GM23338 (cell line): ENCODE data around the gene FUNDC2. TPM values are rescaled to one million over a fixed set of nuclear protein-coding genes. Genes with fewer than 3 reads are reported as not detected.

Source experiments
- ATAC-seq: fragments of 200-7000 bp; cut with Tn5 transposase; 3 replicates; pipeline ENCODE4 v1.9.1; 2020
- DNase-seq: peaks from one replicate; pipeline ENCODE4 v3.0.0-alpha.2; 2015; ENCODE audit warnings: low spot score
- H2AFZ ChIP-seq: fragments of 200-600 bp; sonication (generic); 2 replicates; pipeline ENCODE4 v1.8.0; 2016; ENCODE audit warnings: antibody characterized with exemption, mild to moderate bottlenecking, moderate library complexity
- H3F3A ChIP-seq: fragments of 200-600 bp; sonication (generic); replicated peaks from 2 replicates; pipeline ENCODE4 v1.8.0; 2017; ENCODE audit warnings: antibody characterized with exemption, mixed run types, low read depth
- H3K27ac ChIP-seq: fragments of 200-600 bp; sonication (generic); 2 replicates; pipeline ENCODE4 v1.6.1; 2016; ENCODE audit warnings: low read depth
- H3K27me3 ChIP-seq: fragments of 200-600 bp; sonication (generic); 2 replicates; pipeline ENCODE4 v1.8.0; 2016; ENCODE audit warnings: mild to moderate bottlenecking, mixed run types, moderate library complexity; ENCODE audit not compliant: insufficient read depth
- H3K36me3 ChIP-seq: fragments of 200-600 bp; sonication (generic); 2 replicates; pipeline ENCODE4 v1.8.0; 2016; ENCODE audit warnings: mild to moderate bottlenecking; ENCODE audit not compliant: insufficient read depth
- H3K4me1 ChIP-seq: fragments of 200-600 bp; sonication (generic); 2 replicates; pipeline ENCODE4 v1.8.0; 2016; ENCODE audit warnings: mild to moderate bottlenecking, moderate library complexity; ENCODE audit not compliant: insufficient read depth
- H3K4me2 ChIP-seq: fragments of 200-600 bp; sonication (generic); 2 replicates; pipeline ENCODE4 v1.7.1; 2017; ENCODE audit warnings: mixed run types
- H3K4me3 ChIP-seq: fragments of 200-600 bp; sonication (generic); 2 replicates; pipeline ENCODE4 v1.6.1; 2016; ENCODE audit warnings: mixed run types
- H3K79me2 ChIP-seq: fragments of 200-600 bp; sonication (generic); replicated peaks from 2 replicates; pipeline ENCODE4 v1.8.0; 2017; ENCODE audit warnings: mild to moderate bottlenecking; ENCODE audit not compliant: insufficient read depth
- H3K9me2 ChIP-seq: fragments of 200-600 bp; sonication (generic); 2 replicates; pipeline ENCODE4 v1.8.0; 2017; ENCODE audit not compliant: insufficient read depth
- H4K20me1 ChIP-seq: fragments of 200-600 bp; sonication (generic); replicated peaks from 2 replicates; pipeline ENCODE4 v1.8.0; 2017; ENCODE audit warnings: mild to moderate bottlenecking; ENCODE audit not compliant: insufficient read depth
- H3K27ac Mint-ChIP-seq: 2 replicates; pipeline ENCODE4 v1.8.0; 2020; ENCODE audit warnings: inconsistent platforms, mild to moderate bottlenecking, moderate library complexity, mixed read lengths
- H3K27me3 Mint-ChIP-seq: 3 replicates; pipeline ENCODE4 v1.8.0; 2022; ENCODE audit warnings: low read depth, mild to moderate bottlenecking, moderate library complexity, mixed read lengths, inconsistent platforms; ENCODE audit not compliant: insufficient read depth, poor library complexity
- H3K36me3 Mint-ChIP-seq: 3 replicates; pipeline ENCODE4 v1.8.0; 2021; ENCODE audit warnings: low read depth, mild to moderate bottlenecking, inconsistent platforms, moderate library complexity, mixed read lengths
- H3K4me1 Mint-ChIP-seq: 3 replicates; pipeline ENCODE4 v1.8.0; 2020; ENCODE audit warnings: mild to moderate bottlenecking, inconsistent platforms, mixed read lengths
- H3K4me3 Mint-ChIP-seq: 3 replicates; pipeline ENCODE4 v1.8.0; 2021; ENCODE audit warnings: moderate library complexity, mild to moderate bottlenecking, inconsistent platforms, mixed read lengths
- H3K9me3 Mint-ChIP-seq: 3 replicates; pipeline ENCODE4 v1.8.0; 2020; ENCODE audit warnings: moderate library complexity, mild to moderate bottlenecking, inconsistent platforms, mixed read lengths
- CREB1 ChIP-seq: fragments of 250-450 bp; sonication (Bioruptor Pico); IDR thresholded peaks from 2 replicates; pipeline ENCODE4 v1.5.0; 2020; ENCODE audit warnings: low read depth, mild to moderate bottlenecking, moderate library complexity
- EZH2 ChIP-seq: fragments of 200-600 bp; sonication (generic); IDR thresholded peaks from one replicate; pipeline ENCODE4 v1.8.0; 2017; ENCODE audit warnings: antibody characterized with exemption, mild to moderate bottlenecking, low read depth; ENCODE audit not compliant: unreplicated experiment
- EZH2phosphoT487 ChIP-seq: fragments of 200-600 bp; sonication (generic); IDR thresholded peaks from one replicate; pipeline ENCODE4 v1.8.1; 2018; ENCODE audit warnings: antibody characterized with exemption; ENCODE audit not compliant: unreplicated experiment
- STAT1 ChIP-seq: IDR thresholded peaks from one replicate; pipeline ENCODE4 v1.6.1; 2016; ENCODE audit warnings: antibody characterized with exemption; ENCODE audit not compliant: unreplicated experiment
- ZNF114 ChIP-seq: fragments of 250-450 bp; sonication (Bioruptor Pico); IDR thresholded peaks from 2 replicates; pipeline ENCODE4 v1.5.0; 2020; ENCODE audit warnings: mild to moderate bottlenecking, moderate library complexity
- ZNF462 ChIP-seq: fragments of 250-450 bp; sonication (Bioruptor Pico); IDR thresholded peaks from 2 replicates; pipeline ENCODE4 v1.5.0; 2020; ENCODE audit warnings: mild to moderate bottlenecking, moderate library complexity
- polyA plus RNA-seq: library from polyadenylated mRNA; unstranded; fragments of >200 nt; fragmentation: Nextera tagmentation; extraction: Ambion mirVana; gene quantifications from 2 replicates; pipeline ENCODE4 v1.2.1, GENCODE V29; 2016
- total RNA-seq: library from RNA; depleted of rRNA; stranded (reverse); fragments of >200 nt; shearing (Covaris generic); gene quantifications from 2 replicates; pipeline ENCODE4 v1.2.3, GENCODE V29; 2014
- TF ChIP-seq, protein P1 (sequence below), 2 experiments: fragments of 200-600 bp in 1 of 2; sonication (generic) in 1 of 2; conservative IDR thresholded peaks; 2 replicates each; pipeline versions ENCODE4 v1.5.1 to v1.6.1; 2016 to 2017; ENCODE audit warnings: antibody characterized with exemption in 2 of 2, low read depth in 2 of 2, mild to moderate bottlenecking in 2 of 2, moderate library complexity in 1 of 2

FUNDC2 gene
- total and polyA plus RNA-seq, 2 experiments from 2014 or later: 28.6 to 58.5 TPM

DNA sequence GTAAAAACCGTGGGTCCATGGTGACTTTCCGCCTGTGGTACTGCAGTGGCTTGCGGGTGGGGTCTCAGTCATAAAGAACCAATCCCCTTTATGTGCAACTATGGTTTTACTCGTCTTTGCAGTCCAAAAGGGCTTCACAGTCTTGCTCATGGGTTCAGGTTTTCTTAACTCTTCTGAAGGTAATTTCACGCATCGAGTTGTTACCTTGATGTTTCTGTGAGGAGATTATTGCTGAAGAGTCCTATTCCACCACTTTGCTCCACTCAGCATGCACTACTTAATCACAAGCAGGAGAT lies 45.6 kb upstream of the FUNDC2 start:
- no peaks in the 10 kb centered on the region for H3K36me3 Mint-ChIP-seq
- peaks cover 1% of the 10 kb centered on the region for H3K27me3 Mint-ChIP-seq
- no peaks in the 10 kb centered on the region for H3F3A ChIP-seq
- H3K27ac Mint-ChIP-seq: no peak overlapping the region
- no peak for TF ChIP-seq CREB1
- TF ChIP-seq ZNF462 (CRISPR knock-in tag): no peak
- TF ChIP-seq, protein P1, sequence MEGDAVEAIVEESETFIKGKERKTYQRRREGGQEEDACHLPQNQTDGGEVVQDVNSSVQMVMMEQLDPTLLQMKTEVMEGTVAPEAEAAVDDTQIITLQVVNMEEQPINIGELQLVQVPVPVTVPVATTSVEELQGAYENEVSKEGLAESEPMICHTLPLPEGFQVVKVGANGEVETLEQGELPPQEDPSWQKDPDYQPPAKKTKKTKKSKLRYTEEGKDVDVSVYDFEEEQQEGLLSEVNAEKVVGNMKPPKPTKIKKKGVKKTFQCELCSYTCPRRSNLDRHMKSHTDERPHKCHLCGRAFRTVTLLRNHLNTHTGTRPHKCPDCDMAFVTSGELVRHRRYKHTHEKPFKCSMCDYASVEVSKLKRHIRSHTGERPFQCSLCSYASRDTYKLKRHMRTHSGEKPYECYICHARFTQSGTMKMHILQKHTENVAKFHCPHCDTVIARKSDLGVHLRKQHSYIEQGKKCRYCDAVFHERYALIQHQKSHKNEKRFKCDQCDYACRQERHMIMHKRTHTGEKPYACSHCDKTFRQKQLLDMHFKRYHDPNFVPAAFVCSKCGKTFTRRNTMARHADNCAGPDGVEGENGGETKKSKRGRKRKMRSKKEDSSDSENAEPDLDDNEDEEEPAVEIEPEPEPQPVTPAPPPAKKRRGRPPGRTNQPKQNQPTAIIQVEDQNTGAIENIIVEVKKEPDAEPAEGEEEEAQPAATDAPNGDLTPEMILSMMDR (conservative IDR thresholded peaks at IDR 0.05; ENCODE audit: low read depth in 2 of 2): no peak
- no peak for TF ChIP-seq EZH2
- TF ChIP-seq ZNF114: no peak
- no peak for TF ChIP-seq STAT1
- TF ChIP-seq EZH2phosphoT487: no peak
- H3K27ac ChIP-seq: no peak overlapping the region
- peaks cover 5% of the 10 kb centered on the region; the same call in 1 of the 3 replicates for H3K9me3 Mint-ChIP-seq
- H2AFZ ChIP-seq: peak overlapping the region; percentile 57; the same call in 1 of the 2 replicates
- H3K4me2 ChIP-seq: no peak overlapping the region
- no peak overlapping the region for H3K4me3 ChIP-seq
- DNase-seq (no peak), ATAC-seq (no peak)
- no peak overlapping the region for H3K4me3 Mint-ChIP-seq
- no peaks in the 10 kb centered on the region for H3K36me3 ChIP-seq
- H3K9me2 ChIP-seq: no peaks in the 10 kb centered on the region
- H3K4me1 ChIP-seq: no peaks in the 10 kb centered on the region
- no peaks in the 10 kb centered on the region for H3K4me1 Mint-ChIP-seq
- no peaks in the 10 kb centered on the region for H4K20me1 ChIP-seq
- no peaks in the 10 kb centered on the region for H3K27me3 ChIP-seq
- H3K79me2 ChIP-seq: no peaks in the 10 kb centered on the region
